NCI-H146 treated with DMSO at 0.1 percent for 48 hours (cell line): ENCODE measurements around the gene RHO.
A peak's percentile ranks its signal among the peaks of the same experiment; 100 is the strongest.
"Not testable (repeated sequence)": the region's sequence is repeated elsewhere in the genome, so short reads cannot be mapped to it uniquely, and the experiment has no call there.

Source experiments
- DNase-seq: peaks from one replicate; lab custom pipeline; 2025; ENCODE audit not compliant: unreplicated experiment; lab: John Stamatoyannopoulos, UW

Gene RHO

DNA sequence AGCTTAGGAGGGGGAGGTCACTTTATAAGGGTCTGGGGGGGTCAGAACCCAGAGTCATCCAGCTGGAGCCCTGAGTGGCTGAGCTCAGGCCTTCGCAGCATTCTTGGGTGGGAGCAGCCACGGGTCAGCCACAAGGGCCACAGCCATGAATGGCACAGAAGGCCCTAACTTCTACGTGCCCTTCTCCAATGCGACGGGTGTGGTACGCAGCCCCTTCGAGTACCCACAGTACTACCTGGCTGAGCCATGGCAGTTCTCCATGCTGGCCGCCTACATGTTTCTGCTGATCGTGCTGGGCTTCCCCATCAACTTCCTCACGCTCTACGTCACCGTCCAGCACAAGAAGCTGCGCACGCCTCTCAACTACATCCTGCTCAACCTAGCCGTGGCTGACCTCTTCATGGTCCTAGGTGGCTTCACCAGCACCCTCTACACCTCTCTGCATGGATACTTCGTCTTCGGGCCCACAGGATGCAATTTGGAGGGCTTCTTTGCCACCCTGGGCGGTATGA is at the start of gene RHO:
TSS of gene RHO (plus strand) at position 51 of the 512 bp plus-strand sequence. CDS start at position 146, 95 bp downstream.
- DNase-seq = no peak

DNA sequence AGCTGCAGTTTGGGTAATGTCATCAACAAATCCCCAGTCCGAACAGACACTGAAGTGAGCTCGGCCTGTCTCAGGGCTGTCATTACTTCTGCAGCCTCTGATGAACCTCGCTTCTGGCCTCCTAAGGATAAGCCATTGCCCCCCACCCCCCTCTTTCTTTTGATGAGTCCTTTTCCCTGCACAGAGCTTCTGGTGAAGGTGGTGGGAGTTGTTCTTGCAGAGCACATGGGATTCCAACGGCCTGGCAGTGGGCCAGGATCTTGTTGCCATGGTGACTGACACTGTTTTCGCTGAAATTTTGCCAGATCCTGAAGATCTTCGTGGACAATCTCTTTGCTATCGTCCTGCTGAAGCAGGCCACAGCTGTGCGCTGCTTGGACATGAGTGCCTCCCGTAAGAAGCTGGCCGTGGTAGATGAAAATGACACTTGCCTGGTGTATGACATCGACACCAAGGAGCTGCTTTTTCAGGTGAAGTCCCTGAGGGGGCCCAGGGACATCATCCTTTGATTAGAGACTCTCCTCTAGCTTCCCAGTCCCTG is 47.1 kb upstream of the RHO start:
- DNase-seq = not testable (repeated sequence)

DNA sequence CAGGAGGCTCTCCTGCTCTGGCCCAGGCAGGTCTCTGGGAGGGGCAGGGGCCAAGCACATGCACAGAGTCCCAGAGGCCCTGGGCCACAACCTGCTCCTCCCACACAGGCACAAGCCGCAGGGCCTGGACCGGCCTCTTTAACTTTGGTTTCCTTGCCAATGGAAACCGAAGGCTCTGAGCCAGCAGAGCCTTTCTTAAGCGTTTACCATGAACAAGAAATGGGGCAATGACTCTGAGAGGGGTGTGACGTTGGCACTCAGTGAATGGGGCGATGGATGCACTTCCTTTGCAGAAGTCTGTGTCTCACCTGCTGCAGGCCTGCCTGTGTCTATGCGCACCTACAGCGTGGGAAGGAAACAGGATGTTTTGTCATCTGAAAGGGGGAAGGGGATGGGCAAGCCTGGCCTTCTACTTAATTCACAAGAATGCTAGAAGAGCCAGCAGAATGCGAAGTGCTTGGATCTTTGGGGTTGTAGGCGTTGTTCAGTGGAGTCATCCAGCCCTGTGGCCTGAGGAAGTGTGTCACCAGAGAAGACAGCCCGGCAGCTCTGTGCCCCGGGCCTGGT is 46.6 kb upstream of the RHO start:
- no peak for DNase-seq

DNA sequence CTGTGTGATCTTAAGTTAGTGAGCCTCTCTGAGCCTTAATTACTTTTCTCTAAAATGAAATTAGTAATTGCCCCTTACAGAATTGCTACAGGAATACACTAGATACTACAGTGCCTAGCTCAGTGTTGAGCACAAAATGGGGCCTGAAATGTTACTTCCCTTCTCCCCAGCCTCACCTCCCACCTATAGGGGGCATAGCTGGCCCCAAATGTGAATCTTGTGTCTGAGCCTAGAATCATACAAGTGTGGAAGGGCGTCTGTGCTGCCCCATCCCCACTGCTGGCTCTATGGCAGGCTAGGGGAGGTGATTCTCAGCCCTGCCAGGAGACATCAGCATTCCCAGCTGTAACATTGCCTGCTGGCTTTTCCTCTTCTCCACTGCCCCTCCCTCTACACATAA is 45.7 kb upstream of the RHO start:
- no peak for DNase-seq

DNA sequence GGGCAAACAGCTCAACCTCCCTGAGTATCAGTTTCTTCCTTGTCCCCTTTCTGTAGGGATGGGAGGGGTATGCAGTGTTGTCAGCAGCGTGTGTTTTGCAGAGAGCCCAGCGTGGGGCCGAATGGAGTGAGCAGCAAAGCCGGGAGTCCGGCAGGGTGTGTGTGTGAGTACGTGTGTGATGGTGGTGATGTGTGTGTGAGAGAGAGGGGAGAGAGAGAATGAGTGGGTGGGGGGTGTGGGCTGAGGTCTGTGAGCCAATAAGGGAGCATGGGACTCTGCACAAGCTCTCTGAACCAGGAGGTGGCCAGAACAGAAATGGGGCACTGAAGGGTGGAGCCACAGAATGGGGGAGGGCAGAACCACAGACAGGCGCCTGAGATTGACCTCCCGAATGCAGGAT is 44.6 kb upstream of the RHO start:
- DNase-seq = no peak

DNA sequence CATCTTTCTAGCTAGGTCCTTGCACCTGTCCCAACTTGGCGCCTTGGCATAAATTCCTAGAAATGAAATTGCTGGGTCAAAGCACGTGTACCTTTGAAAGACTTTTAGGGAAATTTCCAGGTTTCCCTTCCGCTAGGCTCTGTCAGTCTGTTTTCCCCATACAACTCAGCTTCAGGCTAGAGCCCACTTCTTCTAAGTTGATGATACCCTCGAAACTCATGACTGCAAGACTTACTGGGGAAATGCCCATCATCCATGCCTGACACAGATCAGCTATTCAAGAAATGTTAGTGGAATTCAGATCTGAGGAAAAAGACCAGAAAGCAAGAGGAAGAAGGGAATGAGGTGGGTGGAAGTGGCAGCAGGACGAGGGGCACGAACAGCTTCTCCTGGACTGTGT is 43.3 kb upstream of the RHO start:
- DNase-seq = not testable (repeated sequence)

DNA sequence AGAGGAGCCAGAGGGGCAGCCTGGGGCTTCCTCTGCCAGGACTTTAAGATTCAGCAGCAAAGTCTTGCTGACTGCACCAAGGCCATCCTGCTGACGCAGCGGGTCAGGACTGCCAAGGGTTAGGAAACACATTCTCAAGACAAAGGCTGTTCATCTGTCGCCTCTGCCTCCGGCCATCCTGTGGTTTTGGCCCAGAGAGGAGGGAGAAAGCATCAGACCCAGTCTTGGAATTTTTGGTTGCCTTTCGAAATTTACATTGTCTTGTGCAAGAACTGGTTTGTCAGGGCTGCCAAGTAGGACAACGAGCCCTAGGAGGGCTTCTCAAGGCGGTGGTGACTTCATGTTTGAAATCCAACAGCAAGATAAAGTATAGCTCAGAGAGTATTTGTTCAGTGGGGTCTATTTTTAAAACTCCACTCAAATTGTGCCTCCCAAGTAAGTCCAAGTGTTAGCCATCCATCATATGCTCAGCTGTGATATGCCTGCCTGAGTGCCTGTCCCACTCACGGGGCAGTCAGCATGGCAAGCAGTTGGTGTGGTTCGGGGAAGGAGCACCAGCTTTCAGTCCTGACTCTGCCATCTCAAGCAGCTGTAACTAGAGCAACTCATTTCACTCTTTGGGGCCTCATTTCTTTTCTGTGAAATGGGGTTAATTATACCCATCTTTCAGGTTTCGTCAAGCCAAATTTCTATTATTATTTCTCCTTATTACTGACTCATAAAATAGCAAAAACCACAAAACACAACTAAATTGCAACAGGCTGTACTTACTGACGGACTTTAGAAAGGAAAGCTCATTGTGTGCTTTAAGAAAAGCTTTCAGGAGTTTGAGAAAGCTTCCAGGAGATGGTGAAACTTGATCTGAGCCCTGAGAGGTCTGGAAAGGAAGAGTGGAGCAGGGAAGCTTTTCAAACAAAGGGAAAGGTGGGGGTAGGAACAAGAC is 42.4 kb upstream of the RHO start:
- no peak for DNase-seq

DNA sequence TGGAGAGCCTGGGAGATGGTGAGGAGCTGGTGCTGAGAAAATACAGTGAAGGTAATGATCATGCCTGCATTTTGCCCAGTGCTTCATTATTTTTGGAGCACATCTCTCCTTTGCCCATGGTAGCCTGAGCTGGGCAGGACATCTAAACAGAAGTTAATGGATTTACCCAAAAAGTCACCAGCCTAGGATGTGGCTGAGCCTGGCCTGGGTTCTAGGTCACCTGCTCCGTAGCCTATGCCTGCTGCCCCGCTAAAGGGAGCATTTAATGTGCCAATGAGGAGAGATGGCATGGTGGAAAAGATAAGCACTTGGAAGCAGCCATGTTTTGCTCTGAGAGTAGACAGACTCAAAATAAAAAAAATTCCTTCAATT is 41.8 kb upstream of the RHO start:
- DNase-seq = no peak

DNA sequence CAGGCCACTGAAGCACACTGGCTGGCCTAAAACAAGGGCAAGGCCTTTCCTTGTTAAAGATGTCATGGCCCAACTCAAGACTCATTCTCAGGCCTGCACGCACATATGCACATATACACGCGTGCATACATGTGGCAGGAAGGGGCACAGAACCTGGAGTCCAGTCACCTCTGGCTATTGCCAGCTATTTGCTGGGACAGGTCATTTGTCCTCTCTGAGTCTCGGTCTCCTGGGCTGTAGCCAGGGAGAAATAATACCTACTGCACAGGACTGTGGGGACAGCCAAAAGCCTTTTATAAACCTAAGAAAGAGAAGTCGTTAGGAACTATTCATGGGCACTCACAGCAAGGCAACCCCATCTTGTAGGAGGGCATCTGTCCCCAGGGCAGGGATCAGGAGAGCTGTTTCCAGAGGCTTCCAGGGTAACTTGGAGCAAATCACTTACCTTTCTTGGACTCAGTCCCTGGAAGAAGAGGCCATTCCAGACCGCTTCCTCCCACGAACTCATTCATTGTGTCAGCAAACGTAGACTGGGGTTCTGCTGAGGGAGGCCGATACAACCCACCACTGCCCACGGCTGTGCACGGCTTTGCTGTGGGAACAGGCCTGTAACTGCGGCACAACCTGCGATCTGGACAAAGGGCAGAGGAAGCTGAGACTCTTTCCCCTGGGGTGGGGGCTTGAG is 41.1 kb upstream of the RHO start:
- DNase-seq = no peak

DNA sequence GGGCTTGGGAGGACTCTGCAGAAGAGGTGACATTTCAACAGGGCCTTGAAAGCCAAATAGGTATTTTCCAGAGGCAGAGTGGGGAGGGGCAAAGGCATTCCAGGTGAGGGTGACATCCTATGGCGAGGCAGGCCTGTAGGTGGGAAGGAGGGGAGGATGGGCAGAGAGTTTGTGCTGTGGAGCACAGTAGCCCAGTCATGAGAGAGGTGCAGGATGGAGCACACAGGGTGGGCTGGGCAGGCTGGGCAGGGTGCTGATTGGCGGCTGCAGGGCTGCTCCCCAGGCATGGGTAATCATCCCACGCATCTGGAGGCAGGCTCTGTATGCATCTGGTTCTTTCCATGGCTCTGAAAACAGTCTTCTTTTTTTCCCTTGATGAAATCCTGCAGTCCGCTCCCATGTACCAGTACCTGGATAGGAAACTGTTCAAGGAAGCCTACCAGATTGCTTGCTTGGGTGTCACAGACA is 40.5 kb upstream of the RHO start:
- DNase-seq = not testable (repeated sequence)

DNA sequence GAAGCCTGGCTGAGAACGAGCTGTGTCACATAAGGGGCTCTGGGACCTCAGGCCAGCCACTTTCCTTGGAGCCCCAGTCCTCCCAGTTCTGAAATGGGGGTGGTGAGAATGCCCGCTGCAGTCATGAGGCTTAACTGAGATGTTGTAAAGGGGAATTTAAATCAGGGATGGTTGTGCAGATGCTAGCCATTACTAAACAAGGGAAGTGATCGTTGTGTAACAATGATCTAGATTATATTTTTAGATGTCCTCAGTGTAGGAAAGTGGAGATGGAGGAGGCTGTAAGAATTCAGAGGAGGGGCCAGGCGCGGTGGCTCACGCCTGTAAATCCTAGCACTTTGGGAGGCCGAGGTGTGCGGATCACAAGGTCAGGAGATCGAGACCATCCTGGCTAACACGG is 39.2 kb upstream of the RHO start:
- not testable (repeated sequence) for DNase-seq

DNA sequence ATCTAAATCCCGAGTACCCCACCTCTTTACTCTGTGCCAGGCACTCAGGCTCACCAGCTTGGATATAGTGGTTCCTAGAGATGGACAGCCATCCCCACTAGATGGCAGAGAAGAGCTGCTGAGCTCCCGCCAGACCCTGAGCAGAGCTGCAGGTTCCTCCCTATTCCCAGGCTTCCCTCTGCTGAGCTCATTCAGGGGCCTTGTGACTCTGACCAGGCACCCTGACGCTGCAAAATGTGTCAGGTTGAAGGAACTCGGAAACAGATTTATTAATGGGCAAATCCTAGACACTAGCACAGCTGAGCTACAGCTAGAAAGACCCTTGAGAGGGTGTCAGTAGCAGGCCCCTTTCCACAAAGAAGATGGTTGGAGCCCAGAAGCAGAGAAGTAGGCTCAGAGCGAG is 38.2 kb upstream of the RHO start:
- DNase-seq = peak; percentile 48

DNA sequence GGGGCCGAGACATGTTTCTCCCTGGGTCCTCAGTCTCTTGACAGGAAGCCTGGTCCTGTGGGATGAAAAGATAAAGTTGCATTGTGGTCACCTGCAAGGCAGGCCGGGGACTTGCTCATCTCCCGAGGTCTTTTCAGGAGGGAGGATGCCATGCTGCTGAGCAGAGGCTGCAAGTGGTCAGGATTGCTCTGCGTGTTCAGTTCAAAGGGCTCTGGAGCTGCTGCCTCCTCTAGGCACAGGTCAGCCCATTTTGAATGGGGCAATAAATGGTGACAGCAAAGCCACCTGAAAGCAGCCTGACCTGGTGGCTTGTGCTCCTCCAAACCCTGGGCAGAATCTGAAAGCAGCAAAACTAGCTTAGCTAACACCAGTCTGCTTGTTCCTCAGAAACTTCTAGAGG is 37.4 kb upstream of the RHO start:
- not testable (repeated sequence) for DNase-seq

DNA sequence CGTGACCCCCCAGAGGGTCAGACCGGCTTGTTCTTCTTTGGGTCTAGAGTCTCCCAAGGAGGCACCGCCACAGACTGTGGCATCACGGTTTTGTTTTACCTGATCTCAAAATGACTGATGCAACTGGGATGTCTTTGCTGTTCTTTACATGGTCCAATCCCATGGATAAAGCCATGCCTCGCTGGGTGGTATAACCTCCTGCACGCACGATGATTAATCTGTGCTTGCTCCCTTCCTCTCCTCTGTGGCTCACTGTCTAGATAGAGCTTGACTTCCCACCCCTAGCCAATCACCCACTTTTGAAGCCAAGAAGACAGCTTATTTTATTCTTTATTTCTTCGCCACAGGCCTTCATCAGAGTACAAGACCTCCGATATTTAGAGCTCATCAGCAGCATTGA is 36.6 kb upstream of the RHO start:
- no peak for DNase-seq

DNA sequence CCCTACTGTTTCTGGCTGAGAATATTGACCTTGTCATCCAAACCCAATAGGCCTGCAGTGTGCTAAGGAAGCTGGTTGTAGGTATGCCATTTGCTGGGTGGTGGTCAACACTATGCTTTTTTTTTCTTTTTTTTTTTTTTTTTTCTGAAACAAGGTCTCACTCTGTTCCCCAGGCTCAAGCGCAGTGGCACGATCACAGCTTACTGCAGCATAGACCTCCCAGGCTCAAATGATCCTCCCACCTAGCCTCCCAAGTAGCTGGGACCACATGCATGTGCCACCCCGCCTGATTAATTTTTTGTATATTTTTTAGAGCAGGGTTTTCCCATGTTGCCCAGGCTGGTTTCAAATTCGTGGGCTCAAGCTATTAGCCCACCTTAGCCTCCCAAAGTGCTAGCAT is 35.7 kb upstream of the RHO start:
- no peak for DNase-seq

DNA sequence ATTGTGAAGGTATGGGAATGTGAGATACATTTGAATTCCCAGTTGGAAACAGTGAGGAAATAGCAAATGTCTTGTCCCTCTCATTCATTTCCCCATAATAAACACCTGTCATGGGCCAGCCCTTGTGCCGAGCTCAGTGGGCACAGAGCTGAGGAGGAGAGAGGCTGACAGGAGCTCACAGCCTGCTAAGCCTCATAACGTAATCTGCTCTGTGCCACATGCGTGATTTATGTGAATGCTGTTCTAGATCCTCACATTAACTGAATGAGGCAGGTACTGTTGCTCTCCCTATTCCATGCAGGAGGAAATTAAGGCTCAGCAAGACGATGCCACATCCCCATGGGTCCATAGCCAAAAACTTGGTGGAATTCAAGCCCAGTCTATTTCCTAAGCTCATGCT is 35.2 kb upstream of the RHO start:
- DNase-seq = no peak

DNA sequence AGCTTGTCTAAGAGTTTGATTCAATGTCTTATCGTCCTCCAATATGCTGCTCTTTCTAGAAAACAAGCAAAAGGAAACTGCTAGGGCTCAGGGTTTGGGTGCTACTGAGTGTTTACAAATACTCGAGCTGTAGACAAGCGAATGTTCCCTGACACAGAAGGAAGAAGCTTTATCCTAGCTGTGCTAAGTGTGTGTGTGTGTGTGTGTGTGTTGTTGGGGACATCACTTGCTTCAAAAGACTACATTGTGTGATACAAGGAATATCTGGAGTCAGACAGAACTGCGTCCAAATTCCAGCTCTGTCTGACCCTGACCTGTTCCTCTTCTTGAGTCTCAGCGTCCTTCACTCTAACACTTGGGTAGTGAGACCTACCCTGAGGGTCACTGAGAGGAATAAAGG is 33.9 kb upstream of the RHO start:
- DNase-seq = not testable (repeated sequence)

DNA sequence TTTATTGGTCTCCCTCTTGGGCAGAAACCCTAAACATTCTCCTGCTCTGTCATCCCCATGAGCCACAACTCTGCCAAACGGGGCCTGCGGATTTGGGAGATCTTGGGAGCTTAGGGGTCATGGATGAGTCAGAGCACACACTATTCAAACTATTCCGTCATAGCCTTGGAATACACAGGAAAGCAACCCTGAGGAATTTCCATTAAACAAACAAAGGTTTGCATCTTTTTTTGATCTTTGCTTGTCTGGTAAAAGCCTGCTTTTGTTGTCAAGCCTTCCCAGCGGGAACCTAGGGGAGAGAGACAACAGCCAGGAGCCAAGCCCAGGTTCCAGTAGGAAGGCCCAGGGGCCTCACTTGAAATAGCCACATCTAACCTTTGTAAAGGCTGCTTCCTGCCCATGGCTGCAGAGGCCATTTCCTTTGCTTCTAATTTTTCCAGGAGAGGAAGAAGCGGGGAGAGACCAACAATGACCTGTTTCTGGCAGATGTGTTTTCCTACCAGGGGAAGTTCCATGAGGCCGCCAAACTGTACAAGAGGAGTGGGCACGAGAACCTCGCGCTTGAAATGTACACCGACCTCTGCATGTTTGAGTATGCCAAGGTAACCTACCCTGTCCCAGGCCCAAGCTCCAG is 33.3 kb upstream of the RHO start:
- not testable (repeated sequence) for DNase-seq

DNA sequence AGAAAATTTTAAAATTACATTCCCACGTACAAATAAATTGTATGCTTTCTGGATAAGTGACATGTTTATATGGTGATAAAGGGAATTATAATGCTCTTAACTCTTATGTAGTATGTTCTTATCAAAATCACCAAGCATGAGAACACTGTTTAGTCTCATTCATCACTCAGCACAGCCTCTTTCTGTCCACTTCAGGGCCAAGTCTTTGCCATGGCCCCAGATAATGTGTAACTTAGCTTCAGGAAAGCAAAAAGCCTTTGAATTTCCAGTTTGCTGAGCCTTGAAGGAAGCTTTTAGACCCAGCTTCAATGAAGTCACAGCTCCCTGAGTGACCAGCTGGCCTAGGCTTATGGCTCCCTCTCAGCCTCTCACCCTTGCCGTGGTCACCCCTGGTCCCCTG is 30.6 kb upstream of the RHO start:
- not testable (repeated sequence) for DNase-seq

DNA sequence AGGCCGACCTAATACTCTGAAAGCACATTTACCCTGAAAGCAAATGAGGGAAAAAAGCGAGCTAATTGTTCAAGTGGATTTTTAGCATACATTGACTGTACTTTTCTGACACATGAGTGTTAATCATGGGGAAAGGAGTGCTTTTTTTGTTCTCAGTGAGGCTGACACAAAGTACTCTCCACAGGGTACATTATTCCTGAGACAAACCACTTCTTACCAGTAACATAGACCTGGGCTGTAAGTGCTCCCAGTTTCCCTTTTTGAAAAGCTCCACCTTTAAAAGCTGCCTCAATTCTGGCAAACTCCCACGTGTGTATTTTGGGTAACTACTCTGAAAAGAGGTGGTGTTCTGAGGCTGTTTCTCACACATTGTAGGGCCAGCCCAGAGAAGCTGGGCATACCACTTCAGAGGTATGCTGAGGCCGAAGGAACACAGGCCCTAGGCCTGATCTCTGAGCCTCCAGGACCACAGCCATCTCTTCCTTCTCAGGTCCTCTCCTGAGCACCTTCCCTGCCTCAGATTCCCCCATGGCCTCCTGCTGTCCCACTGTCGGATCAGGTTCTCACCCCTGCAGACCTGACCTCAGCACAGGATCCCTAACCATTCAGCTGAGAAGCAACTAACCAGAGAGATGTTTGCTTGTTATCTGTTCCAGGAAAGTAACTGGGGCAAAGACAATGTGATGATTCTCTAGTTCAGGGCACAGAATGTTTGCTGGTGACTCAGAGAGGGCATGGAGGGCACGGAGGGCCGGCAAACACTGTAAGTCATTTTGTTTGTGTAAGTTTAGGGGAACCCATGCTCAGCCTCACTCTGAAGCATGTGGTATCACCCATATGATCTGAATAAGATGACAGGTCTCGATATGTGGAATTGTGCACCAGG is 29.6 kb upstream of the RHO start:
- not testable (repeated sequence) for DNase-seq
